Putamen (tissue), 1 donor: ENCODE results near the gene JDP2.

Experiments
- DNase-seq: peaks from one replicate; pipeline ENCODE4 v3.0.0-alpha.2; 2016; ENCODE audit warnings: low spot score

Gene JDP2

GRCh38 chr14:75409316-75410205, 18.3 kb upstream of the JDP2 start:
- DNase-seq, result no peak

- DNase-seq, result no peak
These were observed 16.6 kb upstream of the JDP2 start for GRCh38 chr14:75411214-75411540.

DNA sequence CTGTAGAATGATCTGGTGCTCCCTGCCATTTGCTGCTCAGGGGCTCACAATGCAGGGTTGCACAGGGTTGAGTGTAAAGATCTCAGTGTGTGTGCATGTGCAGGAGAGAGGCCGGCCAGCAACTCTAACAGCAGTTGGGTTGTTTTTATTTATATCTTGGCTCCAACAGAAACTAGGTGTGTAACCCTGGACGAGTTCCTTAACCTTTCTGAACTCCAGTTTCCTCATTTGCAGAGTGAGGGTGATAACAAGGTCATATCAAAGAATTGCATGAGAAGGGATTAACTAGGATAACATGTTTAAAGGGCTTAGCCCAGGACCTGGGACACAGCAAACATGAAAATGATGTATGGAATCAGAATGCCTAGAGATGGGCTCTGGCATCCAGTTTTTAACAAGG, 14.8 kb upstream of the JDP2 start:
- no peak for DNase-seq

- no peak for DNase-seq
These were observed 10.1 kb upstream of the JDP2 start for GRCh38 chr14:75417674-75418073.

DNA sequence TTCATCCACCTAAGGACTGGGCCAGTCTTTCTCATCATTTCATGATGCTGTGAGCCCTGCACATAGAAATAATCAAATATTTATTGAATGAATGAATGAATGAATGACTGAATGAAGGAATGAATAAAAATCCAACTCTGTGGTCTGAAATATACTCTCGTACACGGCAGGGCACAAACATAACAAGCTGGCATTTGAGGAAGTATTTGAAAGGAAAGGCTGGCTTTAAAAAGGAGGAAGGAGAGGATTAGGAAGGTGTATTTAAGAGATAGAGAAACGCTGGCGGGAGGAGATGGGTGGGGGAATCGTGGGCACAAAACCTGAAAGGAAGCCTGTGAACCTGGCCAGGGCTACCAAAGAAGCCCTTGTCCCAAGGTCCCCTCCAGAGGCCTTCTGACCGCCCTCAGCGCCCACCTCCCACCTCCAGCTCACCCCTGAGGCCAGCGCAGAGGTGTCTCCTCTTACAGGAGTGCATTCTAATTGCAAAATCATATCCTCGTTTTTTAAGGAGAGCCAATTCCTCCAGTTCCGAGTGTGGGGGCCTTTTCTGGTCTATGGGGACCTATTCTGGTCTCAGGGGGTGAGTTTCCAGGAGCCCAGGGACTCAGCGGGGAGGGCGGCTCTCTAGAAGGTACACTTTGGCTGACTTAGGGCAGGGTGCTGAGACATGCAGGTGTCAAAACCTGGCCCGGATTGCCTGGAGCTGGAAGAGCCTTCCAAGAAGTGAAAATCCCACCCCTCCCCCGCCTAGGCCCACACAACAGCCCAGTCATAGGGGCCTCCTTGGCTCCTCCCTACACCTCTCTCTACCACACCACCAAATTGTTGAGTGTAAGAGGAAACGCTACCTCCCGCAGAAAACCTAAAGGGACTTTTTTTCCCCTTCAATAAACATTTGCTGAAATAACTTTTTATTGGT, 8.7 kb upstream of the JDP2 start:
- no peak for DNase-seq

DNA sequence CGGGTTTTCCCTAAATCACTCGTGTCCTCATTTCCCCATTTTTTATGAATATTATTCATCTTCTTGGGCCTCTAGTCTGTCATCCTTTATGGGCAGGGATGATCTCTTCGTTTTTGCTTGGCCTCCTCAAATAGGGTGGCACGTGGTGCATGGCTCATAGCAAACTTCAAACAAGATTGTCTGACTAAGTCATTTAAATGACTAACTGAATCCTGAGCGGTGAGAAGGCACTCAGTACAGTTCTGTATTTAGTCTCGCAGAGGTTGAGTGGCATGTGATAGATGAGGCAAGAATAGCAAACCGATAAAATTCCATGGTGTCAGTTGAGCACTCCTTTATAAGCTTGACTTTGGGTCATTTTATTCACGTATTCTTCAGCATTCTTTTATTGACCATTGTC, 5.7 kb upstream of the JDP2 start:
- DNase-seq, result peak; percentile 38

DNA sequence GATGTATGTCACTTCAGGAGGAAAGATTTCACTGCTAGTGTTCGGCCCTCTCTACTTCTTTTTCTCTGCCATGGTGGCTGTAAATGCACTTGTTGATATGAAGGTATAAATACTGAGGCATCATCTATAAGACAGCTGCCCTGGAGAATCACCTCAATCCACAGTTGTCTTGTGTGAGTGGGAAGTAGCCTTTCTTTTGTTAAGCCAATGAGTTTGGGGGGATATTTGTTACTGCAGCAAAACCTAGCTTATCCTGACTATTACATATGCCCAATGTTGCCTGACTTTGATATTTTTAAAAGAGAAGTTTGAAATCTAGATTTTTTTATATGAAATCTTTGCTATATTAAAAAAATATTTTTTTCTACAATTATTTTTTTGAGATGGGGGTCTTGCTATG, 3.3 kb upstream of the JDP2 start:
- DNase-seq, result no peak

DNA sequence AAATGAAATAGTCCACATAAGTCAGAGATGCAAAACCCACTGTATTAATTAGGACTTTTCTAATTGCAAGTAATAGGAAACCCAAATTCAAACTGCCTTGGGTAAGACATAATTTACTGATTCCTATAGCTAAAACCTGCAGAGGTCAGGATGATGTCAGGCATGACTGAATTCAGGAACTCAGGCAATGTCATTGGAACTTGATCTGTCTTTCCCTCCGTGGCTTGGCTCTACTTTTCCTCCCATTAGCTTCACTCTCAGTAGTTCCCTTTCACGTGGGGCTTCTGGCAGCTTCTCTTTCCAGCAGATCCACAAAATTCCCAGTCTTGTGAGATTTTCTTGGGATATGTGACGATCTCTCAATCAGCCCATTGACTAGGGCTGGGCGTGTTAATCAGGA, 2.4 kb upstream of the JDP2 start:
- DNase-seq, result no peak

DNA sequence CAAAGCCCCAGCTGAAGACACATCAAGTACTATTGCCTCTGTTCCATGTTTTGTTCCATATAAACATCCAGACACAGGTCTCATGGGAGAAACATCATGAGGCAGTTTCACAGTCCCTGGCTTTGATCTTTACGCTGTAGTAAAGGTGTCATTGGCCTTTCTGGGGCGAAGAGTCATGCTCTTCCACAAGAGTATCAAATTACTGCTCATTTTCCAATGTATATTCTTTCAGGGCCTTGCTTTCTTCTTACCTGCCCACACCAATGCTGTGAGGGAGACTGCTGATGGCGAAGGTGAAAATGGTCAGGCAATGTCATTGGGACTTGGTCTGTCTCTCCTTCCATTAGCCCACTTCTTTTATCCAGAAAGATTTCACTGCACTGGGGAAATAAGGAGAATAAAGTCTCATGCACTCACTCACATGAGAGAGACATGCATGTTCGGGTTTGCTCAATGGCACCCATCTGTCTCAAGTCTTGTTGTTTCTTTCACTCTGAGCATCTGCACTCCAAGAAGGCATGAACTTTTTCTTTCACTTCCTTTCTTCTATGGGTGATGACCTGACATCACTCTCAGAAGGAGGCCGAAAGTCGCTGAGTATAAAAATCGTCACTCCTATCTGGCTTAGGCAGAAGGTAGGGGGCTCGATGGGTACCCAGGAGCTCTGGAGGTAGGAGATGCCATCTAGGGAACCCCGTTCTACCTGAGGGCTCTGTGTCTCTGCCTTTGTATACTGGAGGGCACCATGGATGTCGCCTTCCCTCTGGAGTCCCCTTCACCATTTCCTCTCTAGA, 1.3 kb upstream of the JDP2 start:
- DNase-seq, result peak; percentile 27

DNA sequence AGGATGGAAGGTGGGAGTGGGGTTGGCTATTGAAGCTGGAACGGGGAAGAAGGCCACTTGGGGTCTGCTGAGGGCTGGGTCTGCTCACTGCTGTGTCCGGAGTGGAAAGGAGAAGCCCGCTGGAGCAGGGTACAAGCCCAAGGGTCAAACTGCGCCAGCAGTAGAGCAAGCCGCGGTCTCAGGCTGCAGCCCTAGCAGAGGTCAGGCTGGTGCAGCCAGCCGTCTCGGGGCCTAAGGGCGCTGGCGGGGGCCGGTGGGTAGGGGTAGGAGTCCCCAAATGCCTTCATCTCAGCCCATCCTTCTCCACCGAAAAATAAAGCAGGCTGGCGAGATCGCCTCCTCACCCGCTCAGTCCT, 718 bp upstream of the JDP2 start:
- DNase-seq, result no peak

GRCh38 chr14:75428230-75429104, 645 bp downstream of the JDP2 start:
- DNase-seq, result peak; percentile 45

DNA sequence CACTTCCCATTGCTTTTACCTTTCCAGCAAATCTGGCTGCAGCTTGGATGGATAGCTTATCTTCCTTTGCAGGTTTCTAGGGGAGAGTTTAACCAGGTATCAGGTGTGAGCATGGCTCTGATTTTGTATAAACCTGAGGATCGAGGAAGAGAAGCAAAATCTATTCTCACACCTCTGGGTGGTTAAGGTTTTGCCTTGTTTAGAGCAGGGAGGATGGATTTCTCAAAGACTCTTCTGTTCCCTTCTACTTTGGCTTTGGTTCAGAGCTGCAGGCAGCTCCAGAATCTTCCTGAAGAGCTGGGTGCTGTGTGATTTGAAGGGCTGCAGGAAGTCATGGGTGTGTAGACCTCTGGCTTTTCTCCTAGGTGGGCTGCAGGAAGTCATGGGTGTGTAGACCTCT, 1.7 kb downstream of the JDP2 start:
- DNase-seq, result no peak

DNA sequence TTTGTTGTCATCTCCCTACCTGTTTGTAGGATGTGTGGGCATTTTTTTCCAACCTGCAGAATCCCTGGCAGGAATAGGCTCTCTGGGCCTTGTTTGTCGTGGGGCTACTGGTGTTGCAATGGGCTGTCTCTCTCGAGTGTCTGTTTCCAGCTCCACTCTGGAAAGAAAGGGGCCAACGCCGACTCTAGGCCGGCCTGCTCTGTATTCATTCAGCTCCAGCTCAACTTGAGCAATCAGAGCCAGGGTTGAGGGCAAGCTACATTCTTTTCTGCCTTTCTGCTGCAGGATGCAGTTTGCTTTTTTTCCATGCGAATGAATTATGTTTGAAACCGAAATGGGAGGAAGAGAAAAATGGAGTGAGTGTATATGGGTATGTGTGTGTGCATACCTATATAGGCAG, 2.3 kb downstream of the JDP2 start:
- no peak for DNase-seq

- DNase-seq, result no peak
These were observed 2.7 kb downstream of the JDP2 start for GRCh38 chr14:75430526-75430925.

DNA sequence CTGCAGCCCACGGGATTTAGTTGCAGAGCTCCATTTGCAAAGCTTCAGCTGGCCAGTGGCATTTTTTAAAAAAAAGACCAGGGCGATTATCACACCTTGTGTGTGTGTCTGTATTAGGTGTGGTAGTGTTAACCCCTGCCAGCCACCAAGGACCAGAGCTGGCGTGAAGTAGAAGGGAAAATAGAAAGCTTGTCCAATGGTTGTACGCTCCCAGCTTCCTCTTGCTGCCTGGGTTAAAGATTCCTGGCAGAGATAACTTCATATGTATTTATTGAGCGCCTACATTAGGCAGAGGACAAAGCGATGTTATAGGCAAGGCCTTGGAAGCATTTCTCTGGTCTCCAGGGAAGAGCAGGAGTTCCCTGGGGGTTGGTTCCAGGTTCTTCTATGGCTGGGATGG, 3.2 kb downstream of the JDP2 start:
- DNase-seq, result no peak

DNA sequence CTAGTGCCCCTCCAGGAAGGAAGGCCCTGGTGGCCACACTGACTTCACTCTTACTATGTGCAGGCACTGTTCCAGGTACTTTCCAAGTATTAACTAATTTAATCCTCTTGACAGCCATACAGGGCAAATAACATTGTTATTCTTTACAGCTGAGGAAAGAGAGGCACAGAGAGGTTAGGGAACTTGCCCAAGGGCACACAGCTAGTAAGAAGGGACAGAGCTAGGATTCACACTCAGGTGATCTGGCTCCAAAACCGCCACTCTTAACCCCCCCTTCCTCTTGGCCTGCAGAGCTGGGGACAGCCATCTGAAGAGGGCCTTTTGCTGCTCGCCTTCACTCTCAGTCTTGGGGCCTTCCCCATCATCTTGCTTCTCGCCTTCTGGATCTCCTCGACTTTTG, 4.0 kb downstream of the JDP2 start:
- no peak for DNase-seq

DNA sequence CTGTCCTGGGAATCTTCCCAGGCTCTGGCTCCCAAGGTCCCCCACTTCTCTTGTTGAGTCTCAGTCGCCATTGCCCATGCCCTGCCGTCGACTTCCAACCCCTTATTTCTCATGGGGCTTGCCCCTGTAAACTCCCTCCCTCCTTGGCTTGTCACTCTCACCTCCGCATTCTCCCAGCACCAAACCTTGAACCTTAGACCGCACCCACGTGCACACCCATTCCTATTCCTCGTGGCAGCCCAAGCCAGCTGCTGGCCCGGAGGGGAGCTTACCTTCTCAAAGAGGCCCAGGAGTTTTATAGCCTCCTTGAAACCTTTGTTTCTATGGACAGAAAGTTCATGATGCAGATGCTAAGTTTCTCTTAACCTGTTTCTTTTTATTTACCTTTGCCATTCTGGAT, 4.6 kb downstream of the JDP2 start:
- no peak for DNase-seq

DNA sequence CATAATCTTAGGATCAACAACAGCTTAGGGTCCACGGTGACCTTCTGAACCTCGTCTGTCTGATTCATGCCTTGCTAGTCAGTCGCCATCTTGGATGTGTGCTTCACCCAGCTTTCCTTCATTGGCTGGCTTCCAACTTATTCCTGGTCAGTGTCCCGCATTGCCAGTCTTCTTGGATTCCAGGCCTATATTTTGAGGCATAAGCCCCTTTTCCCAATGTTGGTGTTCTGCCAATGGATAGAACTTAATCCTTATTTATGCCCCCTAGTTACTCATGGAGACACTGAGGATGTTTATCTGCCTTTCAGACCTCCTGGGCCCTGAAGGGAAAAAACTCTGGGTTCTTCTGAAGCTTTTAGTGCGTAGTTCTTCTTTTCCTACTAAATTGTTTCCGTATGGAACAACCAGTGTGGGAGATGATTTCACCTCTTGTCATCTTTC, 5.8 kb downstream of the JDP2 start:
- no peak for DNase-seq

DNA sequence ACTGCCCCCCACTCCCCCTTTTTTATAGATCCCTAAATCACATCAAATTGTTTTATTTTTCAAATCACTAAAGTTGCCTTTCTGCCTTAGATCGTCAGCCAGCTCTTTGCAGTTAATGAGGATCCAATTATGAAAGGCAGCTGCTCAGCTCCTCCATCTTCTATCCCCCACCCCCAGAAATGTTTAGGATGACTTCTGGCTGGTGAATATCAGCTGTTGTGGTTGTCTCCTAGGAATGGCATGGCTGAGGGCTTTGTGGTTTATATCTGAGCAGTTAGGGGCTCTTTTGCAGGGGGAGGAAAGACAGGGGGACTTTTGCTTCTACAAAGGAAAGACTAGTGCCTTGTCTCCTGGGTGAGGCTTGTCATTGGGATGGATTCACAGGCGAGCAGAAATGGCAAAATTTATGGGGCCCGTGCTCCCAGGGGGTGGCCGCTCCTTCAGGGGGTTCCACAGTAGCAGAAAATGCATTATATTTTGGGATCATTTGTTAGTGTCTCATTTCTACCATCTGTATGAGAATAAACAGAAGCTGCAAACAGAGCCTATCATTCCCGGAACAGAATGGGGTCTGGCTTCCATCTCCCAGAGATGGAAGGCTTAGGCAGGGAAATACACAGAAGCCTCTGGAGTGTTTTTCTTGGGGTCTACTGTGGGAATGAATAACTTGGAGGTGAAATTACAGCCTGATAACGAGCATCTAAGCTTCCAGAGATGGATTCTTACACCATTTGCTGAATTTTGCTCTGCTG, 6.5 kb downstream of the JDP2 start:
- DNase-seq, result no peak

GRCh38 chr14:75434890-75435248, 7.0 kb downstream of the JDP2 start:
- DNase-seq, result no peak

DNA sequence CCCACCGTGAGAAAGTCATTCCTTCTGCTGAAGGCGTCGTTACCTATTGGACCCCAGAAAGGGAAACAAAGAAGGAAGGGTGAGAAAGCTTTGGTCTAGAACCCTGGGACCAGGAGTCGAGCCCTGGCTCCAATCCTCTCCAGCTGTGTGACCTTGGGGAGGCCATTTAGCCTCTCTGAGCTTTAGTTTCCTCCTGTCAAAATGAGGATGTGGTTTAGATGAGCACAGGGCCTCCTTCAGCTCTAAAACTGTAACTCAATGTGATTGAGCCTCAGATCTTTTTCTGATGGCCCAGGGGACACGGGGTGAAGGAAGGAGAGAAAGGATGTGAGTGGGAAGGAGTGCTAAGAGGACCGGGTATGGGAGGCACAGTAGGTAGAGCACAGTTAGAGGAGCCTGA, 7.7 kb downstream of the JDP2 start:
- DNase-seq, result no peak
